GM18861 (cell line): Measurements from ENCODE around the gene PPP1R9A.
A peak's percentile ranks its signal among the peaks of the same experiment; 100 is the strongest.

Source experiments
- ATAC-seq: cut with Tn5 transposase; IDR thresholded peaks from one replicate; pipeline ENCODE4 v1.9.1; 2021; ENCODE audit not compliant: unreplicated experiment

The PPP1R9A gene

DNA sequence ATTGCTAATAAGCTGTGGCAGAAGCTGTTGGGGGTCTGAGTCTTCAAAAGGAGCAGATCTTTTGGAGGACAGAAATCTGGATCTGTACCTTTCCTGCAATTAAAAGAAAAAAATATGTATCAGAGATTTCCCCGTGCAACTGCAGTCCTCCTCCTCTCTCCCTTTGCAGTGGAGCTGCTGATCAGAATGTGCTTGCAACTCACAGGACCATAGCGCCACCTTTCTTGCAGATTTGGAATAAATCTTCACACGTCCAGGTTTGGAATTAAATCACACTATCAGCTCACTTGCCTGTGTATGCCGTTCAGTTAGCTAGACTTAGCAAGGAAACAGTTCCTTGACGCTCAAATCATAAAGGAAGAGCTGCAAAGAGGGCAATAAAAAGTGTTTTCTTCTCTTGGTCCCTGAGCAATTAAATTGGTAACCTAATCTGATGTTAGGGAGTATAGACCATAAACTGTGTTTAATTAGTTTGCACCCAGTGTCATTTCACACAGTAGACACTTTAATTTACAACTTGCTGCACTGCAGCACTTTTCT, 339.5 kb downstream of the PPP1R9A start:
- ATAC-seq, result peak; percentile 63

DNA sequence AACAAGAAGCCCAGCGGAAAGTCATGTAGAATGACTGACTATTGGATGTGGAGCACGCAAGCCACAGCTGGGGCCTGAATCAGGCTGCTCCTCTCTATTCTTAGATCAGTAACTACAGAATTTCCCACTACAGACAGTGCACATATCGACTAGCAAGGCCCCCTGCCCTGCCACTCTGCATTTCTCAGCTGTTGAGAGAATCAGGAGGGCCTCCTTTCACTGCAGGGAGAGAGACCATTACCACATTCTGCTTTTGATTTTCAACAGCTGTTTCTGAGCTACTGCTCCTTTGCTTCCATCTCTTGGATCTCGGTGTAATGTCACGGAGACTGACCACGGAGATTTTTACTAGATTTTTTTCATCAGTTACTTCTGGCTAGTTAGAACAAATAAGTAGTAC, 343.2 kb downstream of the PPP1R9A start:
- ATAC-seq, result no peak

DNA sequence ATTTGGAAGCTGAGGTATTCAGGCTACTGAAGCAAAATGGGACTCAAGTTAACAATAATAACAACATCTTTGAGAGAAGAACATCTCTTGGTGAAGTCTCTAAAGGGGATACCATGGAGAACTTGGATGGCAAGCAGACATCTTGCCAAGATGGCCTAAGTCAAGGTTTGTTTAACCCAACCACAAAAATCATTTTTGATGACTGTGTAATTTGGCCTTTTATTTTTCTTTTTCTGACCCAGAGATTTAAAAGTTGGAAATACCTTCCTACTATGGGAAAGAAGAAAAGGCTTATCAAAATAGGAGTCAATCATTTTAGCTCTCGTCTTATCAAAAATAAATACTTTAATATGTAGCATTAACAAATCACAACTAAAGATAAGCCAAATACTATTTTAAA, 344.6 kb downstream of the PPP1R9A start:
- no peak for ATAC-seq

DNA sequence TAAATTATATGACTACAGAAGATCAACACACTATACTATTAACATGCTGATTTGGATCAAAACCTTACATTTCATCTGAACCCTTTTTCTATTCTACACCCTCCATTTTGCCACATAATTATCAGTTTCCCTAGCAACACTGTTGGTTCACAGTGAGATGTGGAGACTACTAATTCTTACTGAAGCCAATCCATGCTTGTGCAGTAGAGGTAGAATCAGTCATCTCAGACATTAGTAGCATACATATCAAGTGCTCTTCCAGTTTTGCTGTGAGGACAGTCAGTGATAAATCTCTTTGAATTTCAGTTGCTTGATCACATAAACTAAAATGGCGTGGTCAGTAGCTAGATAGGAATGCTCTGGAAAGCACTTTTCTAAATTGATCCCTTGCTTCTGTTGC, 346.6 kb downstream of the PPP1R9A start:
- no peak for ATAC-seq

DNA sequence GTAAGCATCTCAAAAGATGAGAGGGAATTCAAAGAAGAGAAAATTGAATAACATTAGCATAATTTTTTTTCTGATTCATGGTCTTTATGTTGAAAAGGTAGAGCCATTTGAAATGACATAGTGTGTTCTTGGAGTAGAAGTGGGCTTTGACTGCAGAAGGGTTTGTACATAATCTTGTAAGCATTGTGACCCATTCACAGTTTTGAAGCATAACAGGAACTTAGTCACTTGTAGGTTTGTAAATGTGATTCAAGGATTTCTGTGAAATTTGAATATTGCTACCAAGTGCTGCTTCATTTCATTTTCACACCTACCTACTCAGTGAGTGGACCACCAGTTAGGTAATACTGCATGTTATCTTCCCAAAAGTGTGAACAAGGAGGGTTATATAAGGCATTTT, 348.3 kb downstream of the PPP1R9A start:
- ATAC-seq, result no peak

DNA sequence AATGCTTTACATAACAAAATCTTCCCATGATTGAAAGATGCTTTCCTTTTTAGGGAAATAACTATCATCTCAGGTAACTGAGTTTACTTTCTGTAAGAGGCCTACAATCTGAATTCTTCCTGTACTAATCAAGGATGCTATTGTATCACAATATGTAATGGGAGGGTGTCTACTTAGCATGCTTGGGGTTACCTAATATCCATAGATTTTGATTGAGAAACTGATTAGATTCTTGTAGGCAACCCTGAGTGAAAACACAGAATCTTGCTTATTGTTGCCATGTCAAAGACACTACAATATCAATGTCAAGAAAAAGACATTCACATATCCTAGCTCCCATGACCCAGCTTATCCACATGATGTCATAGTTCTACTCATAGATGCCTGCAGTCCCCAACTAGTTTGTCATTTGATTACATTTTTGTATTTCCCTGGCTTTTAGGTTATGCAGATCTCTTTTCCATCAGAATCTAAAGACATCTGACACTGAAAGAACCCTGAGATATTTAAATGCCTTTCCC, 354.6 kb downstream of the PPP1R9A start:
- ATAC-seq, result no peak

DNA sequence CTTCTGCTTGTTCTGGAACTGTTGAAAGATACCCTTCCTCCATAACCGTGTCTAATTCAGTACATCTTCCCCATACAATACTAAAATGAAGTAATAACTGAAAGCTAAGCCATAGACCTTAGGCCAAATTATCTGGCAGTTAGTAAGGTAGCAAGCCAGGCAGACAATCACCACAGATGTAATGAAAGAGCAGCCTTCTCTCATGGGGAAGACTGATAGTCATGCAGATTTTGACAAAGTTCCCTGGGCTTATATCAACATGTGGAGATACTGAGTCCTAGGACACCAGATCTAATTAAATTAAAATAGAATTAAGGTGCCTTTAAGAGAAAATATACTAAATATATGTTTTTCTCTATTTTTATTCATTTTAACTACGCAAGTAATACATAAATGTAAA, 355.5 kb downstream of the PPP1R9A start:
- ATAC-seq, result no peak

DNA sequence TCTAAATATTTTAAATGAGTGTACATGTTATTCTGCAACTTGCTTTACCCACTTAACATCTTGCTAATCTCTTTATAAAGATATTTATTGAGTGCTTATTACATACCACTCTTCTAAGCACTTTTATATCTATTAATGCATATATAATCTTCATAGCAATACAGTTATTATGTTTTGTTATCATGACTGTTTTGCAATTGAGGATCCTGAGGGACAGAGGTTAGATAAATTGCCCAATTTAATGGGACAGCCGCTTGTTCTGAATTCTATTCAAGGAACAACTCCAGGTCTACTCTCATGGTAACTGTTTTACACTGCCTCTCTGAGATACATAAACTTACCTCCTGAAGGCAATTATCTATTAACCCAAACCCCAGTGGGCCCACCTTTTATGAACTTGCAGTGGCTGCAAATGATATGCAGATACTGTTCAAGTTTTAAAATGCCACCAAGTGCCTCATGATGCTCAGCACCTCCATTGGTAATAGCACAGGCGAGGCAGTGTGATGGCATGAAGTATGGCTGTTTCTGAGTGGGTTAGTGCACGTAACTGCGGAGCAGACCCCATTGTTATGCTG, 356.5 kb downstream of the PPP1R9A start:
- ATAC-seq, result no peak

DNA sequence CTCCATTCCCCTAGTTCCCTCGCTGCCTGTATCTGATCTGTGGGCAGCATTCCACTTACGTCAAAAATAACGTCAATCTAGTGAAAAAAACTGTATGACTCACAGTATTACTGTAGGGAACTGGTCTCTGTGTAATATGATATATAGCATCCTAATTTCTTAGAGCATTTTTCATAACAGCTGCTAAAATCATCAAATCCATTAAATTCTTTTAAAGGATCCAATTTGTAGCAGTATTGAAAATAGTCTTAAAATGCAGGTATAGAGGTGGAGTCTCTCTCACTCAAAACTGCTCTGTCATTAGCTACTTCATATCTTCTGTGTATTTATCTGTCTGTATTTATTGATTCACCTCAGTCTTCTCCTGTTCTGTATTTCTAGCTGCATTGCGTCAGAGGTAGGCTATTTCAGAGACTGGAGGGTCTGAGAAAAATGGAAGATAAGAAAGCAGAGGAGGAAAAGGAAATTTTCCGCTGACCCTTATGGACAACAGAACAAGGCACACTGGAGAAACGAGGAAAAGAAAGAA, 357.0 kb downstream of the PPP1R9A start:
- ATAC-seq, result no peak

DNA sequence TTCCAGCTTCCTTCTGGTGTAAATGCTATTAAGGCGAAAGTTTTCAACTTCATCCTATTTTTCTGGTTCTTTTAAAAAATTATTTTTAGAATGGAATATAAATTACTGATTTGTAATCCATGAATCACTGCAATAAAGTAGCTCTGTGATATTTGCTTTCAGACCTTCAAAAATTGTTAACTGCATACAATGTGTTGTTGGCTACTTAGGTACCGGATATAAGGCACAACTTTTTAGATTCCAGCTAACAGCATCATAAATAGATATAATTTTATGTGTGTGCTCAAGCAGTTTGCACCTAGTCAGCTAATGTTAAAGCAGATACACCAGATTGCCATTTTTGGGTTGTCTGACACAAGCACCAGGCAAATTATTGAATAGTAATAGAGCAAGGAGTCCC, 358.2 kb downstream of the PPP1R9A start:
- ATAC-seq, result no peak

DNA sequence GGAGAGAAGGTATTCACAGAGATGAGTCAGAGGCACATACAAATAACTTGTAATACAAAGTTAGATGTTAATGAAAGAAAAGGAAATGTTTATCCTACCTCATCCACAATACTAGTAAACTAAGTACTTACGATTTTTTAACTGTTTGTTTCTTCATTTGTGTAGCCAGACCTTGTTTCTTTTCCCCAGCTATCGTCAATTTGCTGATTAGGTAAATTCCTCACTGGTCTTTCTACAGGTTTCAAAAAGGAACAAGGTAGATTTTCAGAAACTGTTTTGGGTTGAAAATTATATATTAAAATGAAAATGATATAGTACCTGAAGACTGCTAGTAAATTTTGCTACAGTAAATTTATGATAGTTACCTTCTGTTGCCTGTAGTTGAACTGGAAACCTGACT, 360.4 kb downstream of the PPP1R9A start:
- no peak for ATAC-seq

DNA sequence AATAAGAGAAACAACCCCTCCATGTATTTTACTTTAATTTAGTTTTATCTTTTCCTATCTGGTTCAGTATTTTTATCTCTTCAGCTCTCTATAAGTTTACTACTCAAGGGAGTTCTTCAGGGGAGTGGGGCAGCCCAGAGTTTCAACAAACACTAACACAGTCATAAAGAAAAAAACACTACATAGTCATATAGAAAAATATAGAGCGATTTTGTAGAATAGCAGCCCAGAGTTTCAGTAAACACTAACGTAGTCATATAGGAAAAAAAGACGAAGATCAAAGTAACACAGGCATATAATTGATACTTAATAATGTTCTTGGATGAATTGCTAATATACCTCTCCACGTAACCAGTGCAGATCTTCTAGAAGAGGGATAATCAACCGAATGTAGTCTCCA, 362.2 kb downstream of the PPP1R9A start:
- ATAC-seq, result no peak

DNA sequence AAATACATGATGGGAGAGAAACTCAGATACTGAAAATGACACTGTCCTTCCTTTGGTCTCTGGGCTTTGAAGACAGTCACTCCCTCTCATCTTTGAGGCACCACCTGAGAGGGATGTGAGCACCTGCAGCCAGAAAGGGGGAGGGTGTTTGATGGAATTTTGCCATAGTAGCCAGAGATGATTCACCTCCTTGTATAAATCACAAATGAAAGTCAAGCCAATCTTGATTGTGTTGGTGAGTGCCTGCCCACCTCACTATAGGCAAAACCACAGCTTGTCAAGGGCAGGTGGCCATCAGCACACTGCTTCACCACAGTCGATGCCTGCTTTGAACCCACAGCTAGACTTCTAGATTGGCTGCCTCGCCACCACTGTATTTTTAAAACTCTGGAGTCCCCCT, 368.7 kb downstream of the PPP1R9A start:
- no peak for ATAC-seq

DNA sequence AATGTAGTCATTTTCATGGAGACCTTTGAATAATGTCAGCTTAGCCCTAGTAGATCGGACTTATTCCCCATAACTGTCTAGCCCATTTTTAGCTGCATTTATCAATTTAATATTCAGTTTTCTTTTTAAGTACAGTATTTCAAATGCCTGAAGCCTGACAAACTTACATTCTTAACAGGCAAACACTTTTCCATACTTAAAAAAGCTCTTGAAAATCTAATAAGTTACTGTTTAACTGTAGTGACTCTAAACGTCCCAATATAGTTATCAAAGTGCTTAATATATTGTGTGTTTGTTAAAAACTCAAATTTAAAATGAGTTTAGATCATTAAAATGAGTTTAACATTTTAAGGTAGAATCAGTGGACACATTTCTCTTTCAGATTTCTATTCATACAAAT, 372.0 kb downstream of the PPP1R9A start:
- ATAC-seq, result no peak

DNA sequence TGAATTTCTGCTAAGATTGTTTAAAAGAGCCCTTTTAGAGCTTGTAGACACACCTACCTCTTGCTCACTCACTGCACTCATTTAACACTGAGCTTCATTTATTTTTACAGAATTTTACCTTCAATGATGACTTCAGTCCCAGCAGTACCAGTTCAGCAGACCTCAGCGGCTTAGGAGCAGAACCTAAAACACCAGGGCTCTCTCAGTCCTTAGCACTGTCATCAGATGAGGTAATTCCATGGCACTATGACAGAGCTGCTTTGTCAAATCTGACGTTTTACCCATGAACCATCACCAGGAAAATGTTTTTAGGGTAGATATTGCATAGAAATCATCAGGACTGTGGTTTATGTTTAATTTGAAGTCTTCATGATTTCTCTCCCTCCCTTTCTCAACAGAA, 378.7 kb downstream of the PPP1R9A start:
- no peak for ATAC-seq

DNA sequence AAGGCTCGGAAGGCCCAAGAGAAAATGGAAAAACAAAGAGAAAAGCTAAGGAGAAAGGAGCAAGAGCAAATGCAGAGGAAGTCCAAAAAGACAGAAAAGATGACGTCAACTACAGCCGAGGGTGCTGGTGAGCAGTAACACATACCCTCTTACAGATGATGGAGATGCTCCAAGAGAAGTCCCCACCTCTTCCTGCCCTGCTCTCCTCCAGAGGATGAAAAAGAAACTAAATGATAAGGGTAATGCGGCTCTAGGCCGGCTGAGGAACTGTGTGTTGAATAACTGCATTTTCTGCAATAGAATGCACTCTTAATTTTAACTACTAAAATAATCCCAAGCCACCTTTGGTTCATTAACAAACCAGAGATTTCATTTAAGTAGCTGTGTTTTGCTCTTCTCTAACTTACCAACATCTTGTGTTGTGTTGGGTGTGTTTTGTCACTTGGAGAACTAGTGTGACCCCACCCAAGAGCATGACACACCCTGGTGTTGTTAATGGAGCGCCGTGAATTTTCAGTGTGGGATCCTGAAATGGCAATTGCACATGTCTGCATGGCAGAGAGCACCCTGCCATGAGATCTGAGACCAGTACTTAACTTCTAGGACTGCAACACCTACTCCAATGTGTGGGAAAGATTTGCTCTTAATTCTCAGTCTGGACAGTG, 382.9 kb downstream of the PPP1R9A start:
- no peak for ATAC-seq

DNA sequence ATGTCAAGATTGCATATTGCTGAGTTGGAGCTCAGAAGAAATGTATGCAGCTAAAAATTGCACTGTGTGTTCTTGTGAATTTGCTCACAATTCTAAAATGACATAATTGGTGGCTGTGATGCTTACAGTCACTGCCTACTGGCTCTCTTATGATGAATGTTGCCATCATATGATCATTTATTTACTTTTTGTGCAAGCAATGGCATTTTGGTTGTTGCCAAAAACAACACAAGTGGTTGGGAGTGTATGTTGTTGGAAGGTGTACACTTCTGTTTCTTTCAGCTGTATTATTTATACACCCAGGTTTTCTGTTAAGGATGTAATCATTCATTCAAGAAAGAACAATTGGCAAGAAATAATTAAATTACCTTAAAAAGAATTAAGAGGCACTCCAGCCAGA, 388.0 kb downstream of the PPP1R9A start:
- no peak for ATAC-seq

DNA sequence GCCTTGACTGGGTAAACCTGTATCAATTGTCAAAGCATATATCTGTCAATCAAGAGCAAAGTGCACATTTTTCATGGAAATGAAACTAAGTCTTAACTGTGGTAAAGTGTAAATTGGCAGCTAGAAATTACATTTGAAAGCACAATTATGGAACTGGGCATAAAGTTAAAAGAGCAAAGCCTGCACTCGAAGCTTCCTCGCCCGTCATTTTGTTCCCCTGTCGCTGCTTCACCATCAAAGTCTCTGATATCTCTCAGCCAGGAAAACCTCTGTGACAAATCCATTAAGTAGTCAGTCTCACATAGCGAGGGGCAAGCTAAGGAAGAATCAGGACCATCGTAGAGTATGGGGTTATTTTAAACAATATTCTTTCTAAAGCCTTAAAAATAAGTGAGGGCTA, 389.1 kb downstream of the PPP1R9A start:
- no peak for ATAC-seq

DNA sequence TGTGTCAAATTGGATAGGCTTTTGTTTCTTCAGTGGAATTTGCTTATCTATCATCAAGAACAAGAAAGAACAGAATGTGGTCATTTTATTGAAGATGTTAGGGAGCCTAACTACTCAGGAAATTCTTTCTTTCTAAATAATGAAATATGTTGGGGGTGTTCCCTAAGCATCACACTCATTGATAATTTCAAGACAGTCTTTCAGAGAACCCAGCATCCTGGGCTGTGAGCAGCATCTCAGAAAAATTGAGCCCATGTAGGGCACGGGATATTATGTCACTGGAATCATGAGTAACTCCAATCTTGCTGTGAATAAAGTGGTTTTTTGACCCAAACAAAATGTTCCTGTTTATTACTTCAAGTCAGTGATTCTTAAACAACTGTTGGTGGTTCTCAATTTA, 389.6 kb downstream of the PPP1R9A start:
- ATAC-seq, result no peak

DNA sequence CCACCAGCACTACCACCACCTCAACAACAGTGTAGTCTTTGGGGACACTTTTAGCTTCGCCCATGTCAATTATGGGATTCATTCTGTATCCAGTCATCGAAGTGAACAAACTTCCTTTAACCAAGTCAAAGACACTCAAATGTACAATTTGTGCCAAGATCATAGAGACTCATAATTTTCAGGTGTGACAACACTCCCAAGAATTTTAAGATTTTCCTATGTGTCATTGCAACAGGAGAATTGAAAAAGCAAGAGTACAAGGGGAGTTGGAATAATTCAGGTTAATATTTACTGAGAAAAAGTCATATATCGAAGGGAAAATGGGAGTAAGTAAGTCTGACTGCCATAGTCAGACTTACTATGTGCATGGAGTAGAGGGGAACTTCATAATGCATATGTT, 390.7 kb downstream of the PPP1R9A start:
- no peak for ATAC-seq

DNA sequence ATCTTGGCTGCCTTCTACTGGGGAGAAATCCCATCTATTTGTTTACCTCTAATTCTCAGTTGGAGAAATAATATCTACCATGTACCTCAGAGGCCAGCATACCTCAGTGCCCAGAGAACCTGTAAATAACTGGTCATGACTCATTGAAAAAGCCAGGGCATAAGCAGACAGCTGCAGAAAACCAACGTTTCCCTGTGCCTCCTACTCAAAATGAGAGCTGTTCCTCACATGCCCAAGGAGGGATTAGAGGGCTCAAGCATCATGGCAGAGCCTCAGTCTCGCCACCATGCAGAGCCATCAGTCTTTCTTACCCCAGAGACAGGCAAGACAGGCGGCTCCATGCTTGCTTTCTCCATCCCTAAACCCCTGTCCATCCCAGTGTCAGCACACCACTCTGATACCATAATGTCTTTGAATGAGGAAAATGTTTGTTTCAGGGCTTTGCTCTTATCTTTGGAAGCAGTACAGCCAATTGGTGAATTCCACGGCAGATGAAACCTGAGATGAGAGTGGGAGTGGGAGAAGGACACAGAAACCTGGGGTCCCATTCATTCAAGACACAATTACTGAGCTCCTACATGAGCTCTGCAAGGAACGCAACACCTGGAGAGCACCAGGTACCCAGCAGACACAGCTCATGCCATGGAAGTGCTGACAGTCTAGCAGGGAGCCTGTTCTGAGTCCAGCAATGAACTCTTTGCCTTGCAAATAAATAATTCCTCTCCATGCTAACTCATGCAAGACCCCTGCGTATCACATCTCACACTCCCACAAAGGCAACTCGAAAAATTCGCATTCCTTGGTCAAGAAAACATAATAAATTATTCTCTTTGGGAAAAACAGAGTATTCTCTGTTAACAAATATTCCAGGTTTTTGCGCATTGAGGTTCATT, 395.9 kb downstream of the PPP1R9A start:
- ATAC-seq, result no peak
